HEK293 (cell line): ENCODE measurements around the gene SDC1.

Experiments used
- CTCF ChIA-PET: fragments of 350-600 bp; formaldehyde crosslinking; extraction: SDS; loops from one replicate; lab custom pipeline; 2021; ENCODE audit warnings: antibody characterized with exemption; lab: Yijun Ruan, JAX
- POLR2A ChIA-PET: fragments of 300-600 bp; formaldehyde crosslinking; extraction: SDS; loops from one replicate; lab custom pipeline; 2020; ENCODE audit warnings: antibody characterized with exemption, inconsistent platforms; lab: Yijun Ruan, JAX
- H3K27ac ChIP-seq: fragments of 200-500 bp; sonication (Bioruptor generic); 2 replicates; pipeline ENCODE4 v1.5.1; 2014; ENCODE audit warnings: low read depth, low read length, control low read depth, inconsistent platforms; ENCODE audit errors: extremely low read depth
- H3K36me3 ChIP-seq, 2 experiments: fragments of 200-500 bp in 1 of 2; sonication (Bioruptor generic) in 1 of 2; 1 replicate in 1 of 2; 2 replicates in 1 of 2; pipeline ENCODE4 v1.5.1; 2014 to 2017; ENCODE audit warnings: inconsistent platforms in 2 of 2, low read length in 2 of 2; ENCODE audit not compliant: control insufficient read depth in 2 of 2, insufficient read depth in 1 of 2
- H3K4me1 ChIP-seq: fragments of 200-500 bp; sonication (Bioruptor generic); 2 replicates; pipeline ENCODE4 v1.5.1; 2014; ENCODE audit warnings: mild to moderate bottlenecking, low read length, inconsistent platforms; ENCODE audit not compliant: control insufficient read depth, insufficient read depth
- H3K4me3 ChIP-seq: 2 replicates; pipeline ENCODE4 v1.5.1; 2011; ENCODE audit warnings: low read depth, mild to moderate bottlenecking, control low read depth, low read length, moderate library complexity
- H3K9me3 ChIP-seq: fragments of 200-500 bp; sonication (Bioruptor generic); 2 replicates; pipeline ENCODE4 v1.5.1; 2014; ENCODE audit warnings: low read depth, low read length, inconsistent platforms; ENCODE audit not compliant: control insufficient read depth, insufficient read depth
- SCRT1 ChIP-seq: fragments of 450-650 bp; formaldehyde crosslinking; IDR thresholded peaks from 2 replicates; pipeline ENCODE4 v1.5.1; 2016; ENCODE audit warnings: missing biosample characterization, missing genetic modification characterization, borderline replicate concordance
- TRIM28 ChIP-seq: IDR thresholded peaks from 2 replicates; pipeline ENCODE4 v1.6.1; 2011; ENCODE audit warnings: low read length, control low read depth, borderline replicate concordance
- ZEB2 ChIP-seq: fragments of 450-650 bp; formaldehyde crosslinking; IDR thresholded peaks from 2 replicates; pipeline ENCODE4 v1.5.1; 2016; ENCODE audit warnings: missing biosample characterization, missing genetic modification characterization
- ZNF23 ChIP-seq: fragments of 450-650 bp; formaldehyde crosslinking; IDR thresholded peaks from 2 replicates; pipeline ENCODE4 v1.5.1; 2016; ENCODE audit warnings: missing biosample characterization, missing genetic modification characterization, borderline replicate concordance
- ZNF324 ChIP-seq: fragments of 450-650 bp; formaldehyde crosslinking; IDR thresholded peaks from 2 replicates; pipeline ENCODE4 v1.5.1; 2016; ENCODE audit warnings: missing biosample characterization, missing genetic modification characterization
- ZNF473 ChIP-seq: fragments of 450-650 bp; formaldehyde crosslinking; IDR thresholded peaks from 2 replicates; pipeline ENCODE4 v1.5.1; 2017; ENCODE audit warnings: missing biosample characterization, missing genetic modification characterization
- ZNF560 ChIP-seq: fragments of 450-650 bp; formaldehyde crosslinking; IDR thresholded peaks from 2 replicates; pipeline ENCODE4 v1.5.1; 2017; ENCODE audit warnings: missing biosample characterization, missing genetic modification characterization, borderline replicate concordance
- ZNF621 ChIP-seq: fragments of 450-650 bp; formaldehyde crosslinking; IDR thresholded peaks from 2 replicates; pipeline ENCODE4 v1.5.1; 2017; ENCODE audit warnings: missing biosample characterization, missing genetic modification characterization
- ZNF768 ChIP-seq: fragments of 450-650 bp; formaldehyde crosslinking; IDR thresholded peaks from 2 replicates; pipeline ENCODE4 v1.5.1; 2018; ENCODE audit warnings: missing biosample characterization, mild to moderate bottlenecking, missing genetic modification characterization
- TF ChIP-seq, protein P1 (sequence below): fragments of 450-650 bp; formaldehyde crosslinking; IDR thresholded peaks from 2 replicates; pipeline ENCODE4 v1.5.1; 2017; ENCODE audit warnings: missing biosample characterization, missing genetic modification characterization
- TF ChIP-seq, protein P2 (sequence below): fragments of 450-650 bp; formaldehyde crosslinking; IDR thresholded peaks from 2 replicates; pipeline ENCODE4 v1.5.1; 2016; ENCODE audit warnings: missing biosample characterization, missing genetic modification characterization, borderline replicate concordance
- TF ChIP-seq, protein P3 (sequence below): fragments of 450-650 bp; formaldehyde crosslinking; optimal IDR thresholded peaks from 2 replicates; pipeline ENCODE3; 2016; ENCODE audit warnings: missing biosample characterization, mild to moderate bottlenecking, missing genetic modification characterization

The SDC1 gene

DNA sequence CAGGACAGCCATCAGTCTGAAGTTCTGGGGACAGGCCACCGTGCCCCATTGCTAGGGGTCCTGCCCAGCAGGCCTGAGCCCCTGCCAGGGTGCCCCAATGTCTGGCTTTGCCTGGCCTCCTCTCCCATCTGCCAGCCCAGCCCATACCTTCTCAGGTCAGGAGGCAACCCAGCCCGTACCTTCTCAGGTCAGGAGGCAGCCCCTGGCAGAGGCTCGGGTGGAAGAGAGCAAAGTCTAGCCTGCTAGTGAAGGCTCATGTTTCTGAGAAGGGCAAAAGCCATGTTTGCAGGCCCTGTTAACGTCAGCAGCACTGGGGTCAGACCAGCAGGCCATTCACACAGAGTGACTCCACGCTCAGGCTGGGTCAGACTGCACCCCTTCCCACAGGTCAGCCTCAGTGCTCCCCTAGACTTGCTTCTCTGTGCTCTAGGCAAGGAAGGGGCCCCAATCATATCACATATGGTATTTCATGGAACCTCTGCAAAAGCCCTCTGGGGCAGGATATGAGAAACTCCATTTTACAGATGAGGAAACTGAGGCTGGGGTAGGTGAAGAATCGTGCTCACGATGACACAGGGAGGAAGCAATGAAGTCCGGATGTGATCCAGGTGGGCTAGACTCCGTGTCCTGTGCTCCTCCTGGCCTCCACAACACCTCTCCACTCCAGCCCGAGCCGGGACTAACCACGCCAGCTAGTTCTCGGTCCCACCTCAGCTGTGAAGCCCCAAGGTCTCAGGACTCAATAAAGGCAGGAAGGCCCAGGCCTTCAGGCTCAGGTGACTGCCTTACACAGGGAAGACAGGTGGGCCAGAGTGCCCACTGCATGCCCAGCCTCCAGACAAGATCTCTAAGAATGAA is 9.5 kb downstream of the SDC1 start:
- Histone ChIP-seq H3K4me3 (no peak overlapping the region), H3K27ac (no peak overlapping the region), H3K9me3 (no peaks in the 10 kb centered on the region), H3K4me1 (peaks cover 12% of the 10 kb centered on the region), H3K36me3 (peaks cover 0 to 20% of the 10 kb centered on the region in 2 experiments; a peak in 2 of 3 replicates)
- ChIA-PET CTCF (interaction anchor here (0.6 to 0.7 kb wide), 2 partner anchors 9 to 217 kb away, joined by 3 read pairs; partner anchors contain the start of gene SDC1), POLR2A (interaction anchor here (1.1 to 1.2 kb wide), 2 partner anchors 8 to 10 kb away, joined by 3 to 6 read pairs; partner anchors contain the start of gene SDC1)
- TF ChIP-seq, protein P1, sequence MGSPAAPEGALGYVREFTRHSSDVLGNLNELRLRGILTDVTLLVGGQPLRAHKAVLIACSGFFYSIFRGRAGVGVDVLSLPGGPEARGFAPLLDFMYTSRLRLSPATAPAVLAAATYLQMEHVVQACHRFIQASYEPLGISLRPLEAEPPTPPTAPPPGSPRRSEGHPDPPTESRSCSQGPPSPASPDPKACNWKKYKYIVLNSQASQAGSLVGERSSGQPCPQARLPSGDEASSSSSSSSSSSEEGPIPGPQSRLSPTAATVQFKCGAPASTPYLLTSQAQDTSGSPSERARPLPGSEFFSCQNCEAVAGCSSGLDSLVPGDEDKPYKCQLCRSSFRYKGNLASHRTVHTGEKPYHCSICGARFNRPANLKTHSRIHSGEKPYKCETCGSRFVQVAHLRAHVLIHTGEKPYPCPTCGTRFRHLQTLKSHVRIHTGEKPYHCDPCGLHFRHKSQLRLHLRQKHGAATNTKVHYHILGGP, result no peak

DNA sequence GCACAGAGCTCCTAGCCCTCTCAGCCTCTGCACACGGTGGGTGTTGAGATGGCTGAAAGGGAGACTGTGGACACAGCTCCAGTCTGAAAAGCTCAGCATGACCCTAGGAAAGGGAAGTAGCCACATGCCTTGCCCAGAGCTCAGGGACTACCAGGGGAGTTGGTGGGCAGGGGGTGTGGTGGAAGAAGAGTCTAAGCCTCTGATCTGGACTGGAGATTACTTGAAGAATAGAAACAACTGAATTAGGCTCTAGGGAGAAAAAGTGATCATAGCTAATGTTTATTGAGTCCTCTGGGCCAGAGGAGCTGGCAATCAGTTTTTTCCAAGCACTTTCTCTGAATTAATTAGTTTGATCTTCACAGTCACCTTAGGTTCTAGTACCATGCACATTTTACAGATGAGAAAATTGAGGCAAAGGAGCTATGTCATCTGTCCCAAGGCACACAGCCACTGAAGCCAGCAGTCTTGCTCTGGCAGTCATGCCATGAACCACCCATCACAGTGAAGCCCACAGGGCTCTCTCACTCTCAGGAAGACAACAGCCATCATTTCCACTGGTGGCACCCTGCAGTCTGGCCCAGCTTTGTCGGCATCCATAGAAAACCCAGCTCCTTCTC is 10.3 kb downstream of the SDC1 start:
- peaks cover 12% of the 10 kb centered on the region for H3K4me1 ChIP-seq
- ChIA-PET CTCF (interaction anchor here (0.6 to 1.1 kb wide), 4 partner anchors 10 to 217 kb away, joined by 3 to 4 read pairs (median 3); partner anchors contain the start of gene SDC1), POLR2A (interaction anchor here (1.1 to 1.2 kb wide), 2 partner anchors 9 to 10 kb away, joined by 3 to 6 read pairs; partner anchors contain the start of gene SDC1)
- no peak overlapping the region for H3K4me3 ChIP-seq
- H3K27ac ChIP-seq, result no peak overlapping the region
- H3K9me3 ChIP-seq, result no peaks in the 10 kb centered on the region
- H3K36me3 ChIP-seq, result peaks cover 0 to 14% of the 10 kb centered on the region in 2 experiments; a peak in 2 of 3 replicates
- TF ChIP-seq ZNF473 (tag by site-specific recombination), result no peak
- TF ChIP-seq ZNF324, result no peak
- TF ChIP-seq TRIM28, result no peak
- no peak for TF ChIP-seq ZNF23 (tag by site-specific recombination)
- no peak for TF ChIP-seq ZEB2 (tag by site-specific recombination)
- TF ChIP-seq, protein P2, sequence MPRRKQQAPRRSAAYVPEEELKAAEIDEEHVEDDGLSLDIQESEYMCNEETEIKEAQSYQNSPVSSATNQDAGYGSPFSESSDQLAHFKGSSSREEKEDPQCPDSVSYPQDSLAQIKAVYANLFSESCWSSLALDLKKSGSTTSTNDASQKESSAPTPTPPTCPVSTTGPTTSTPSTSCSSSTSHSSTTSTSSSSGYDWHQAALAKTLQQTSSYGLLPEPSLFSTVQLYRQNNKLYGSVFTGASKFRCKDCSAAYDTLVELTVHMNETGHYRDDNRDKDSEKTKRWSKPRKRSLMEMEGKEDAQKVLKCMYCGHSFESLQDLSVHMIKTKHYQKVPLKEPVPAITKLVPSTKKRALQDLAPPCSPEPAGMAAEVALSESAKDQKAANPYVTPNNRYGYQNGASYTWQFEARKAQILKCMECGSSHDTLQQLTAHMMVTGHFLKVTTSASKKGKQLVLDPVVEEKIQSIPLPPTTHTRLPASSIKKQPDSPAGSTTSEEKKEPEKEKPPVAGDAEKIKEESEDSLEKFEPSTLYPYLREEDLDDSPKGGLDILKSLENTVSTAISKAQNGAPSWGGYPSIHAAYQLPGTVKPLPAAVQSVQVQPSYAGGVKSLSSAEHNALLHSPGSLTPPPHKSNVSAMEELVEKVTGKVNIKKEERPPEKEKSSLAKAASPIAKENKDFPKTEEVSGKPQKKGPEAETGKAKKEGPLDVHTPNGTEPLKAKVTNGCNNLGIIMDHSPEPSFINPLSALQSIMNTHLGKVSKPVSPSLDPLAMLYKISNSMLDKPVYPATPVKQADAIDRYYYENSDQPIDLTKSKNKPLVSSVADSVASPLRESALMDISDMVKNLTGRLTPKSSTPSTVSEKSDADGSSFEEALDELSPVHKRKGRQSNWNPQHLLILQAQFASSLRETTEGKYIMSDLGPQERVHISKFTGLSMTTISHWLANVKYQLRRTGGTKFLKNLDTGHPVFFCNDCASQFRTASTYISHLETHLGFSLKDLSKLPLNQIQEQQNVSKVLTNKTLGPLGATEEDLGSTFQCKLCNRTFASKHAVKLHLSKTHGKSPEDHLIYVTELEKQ (tag by site-specific recombination), result no peak
- no peak for TF ChIP-seq ZNF768 (tag by site-specific recombination)
- TF ChIP-seq ZNF621 (tag by site-specific recombination), result no peak
- TF ChIP-seq, protein P3, sequence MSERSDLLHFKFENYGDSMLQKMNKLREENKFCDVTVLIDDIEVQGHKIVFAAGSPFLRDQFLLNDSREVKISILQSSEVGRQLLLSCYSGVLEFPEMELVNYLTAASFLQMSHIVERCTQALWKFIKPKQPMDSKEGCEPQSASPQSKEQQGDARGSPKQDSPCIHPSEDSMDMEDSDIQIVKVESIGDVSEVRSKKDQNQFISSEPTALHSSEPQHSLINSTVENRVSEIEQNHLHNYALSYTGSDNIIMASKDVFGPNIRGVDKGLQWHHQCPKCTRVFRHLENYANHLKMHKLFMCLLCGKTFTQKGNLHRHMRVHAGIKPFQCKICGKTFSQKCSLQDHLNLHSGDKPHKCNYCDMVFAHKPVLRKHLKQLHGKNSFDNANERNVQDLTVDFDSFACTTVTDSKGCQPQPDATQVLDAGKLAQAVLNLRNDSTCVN (tag by site-specific recombination), result no peak
- no peak for TF ChIP-seq ZNF560 (tag by site-specific recombination)
- TF ChIP-seq SCRT1 (tag by site-specific recombination), result no peak
